GM10248 (cell line): ENCODE measurements around the gene BCL2A1.

ENCODE experiments used
- CTCF ChIA-PET: fragments of 300-600 bp; sonication (Branson Sonifier 250); formaldehyde crosslinking; extraction: SDS; loops from one replicate; lab custom pipeline; 2021; ENCODE audit warnings: antibody characterized with exemption; lab: Yijun Ruan, JAX
- POLR2A ChIA-PET: fragments of 350-650 bp; sonication (Branson Sonifier 250); formaldehyde crosslinking; extraction: SDS; loops from one replicate; lab custom pipeline; 2020; ENCODE audit warnings: antibody characterized with exemption; lab: Yijun Ruan, JAX
- DNase-seq: peaks from one replicate; pipeline ENCODE4 v3.0.0; 2012; ENCODE audit errors: extremely low spot score
- TF ChIP-seq, protein P1 (sequence below): IDR thresholded peaks from 2 replicates; pipeline ENCODE4 v1.5.1; 2012; ENCODE audit warnings: mild to moderate bottlenecking, low read depth; ENCODE audit errors: extremely low read depth, missing control alignments, control extremely low read depth

BCL2A1 gene

DNA sequence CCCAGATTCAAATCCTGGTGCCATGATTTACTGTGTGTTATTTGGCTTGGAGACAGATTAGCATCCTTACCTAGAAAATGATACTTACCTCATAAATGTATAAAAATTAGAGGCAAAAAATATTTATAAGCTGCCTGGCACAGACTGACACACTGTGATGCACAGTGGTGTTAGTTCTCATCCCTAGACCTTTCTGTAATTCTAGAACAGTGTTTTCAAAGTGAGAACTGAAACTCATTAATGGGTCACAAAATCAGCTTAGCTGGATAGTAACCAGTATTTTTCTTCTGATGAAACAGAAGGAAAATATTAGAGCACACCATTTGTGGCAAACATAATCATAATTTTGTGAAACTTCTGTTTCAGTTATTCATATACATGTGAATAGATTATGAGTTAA lies 56.3 kb downstream of the BCL2A1 start:
- CTCF ChIA-PET = interaction anchor here (1.2 to 3.1 kb wide), 4 partner anchors 8 to 78 kb away, joined by 3 to 6 read pairs (median 4); no protein-coding TSS in a partner anchor

More for the DNA sequence above, 56.3 kb downstream of the BCL2A1 start:
- TF ChIP-seq, protein P1, sequence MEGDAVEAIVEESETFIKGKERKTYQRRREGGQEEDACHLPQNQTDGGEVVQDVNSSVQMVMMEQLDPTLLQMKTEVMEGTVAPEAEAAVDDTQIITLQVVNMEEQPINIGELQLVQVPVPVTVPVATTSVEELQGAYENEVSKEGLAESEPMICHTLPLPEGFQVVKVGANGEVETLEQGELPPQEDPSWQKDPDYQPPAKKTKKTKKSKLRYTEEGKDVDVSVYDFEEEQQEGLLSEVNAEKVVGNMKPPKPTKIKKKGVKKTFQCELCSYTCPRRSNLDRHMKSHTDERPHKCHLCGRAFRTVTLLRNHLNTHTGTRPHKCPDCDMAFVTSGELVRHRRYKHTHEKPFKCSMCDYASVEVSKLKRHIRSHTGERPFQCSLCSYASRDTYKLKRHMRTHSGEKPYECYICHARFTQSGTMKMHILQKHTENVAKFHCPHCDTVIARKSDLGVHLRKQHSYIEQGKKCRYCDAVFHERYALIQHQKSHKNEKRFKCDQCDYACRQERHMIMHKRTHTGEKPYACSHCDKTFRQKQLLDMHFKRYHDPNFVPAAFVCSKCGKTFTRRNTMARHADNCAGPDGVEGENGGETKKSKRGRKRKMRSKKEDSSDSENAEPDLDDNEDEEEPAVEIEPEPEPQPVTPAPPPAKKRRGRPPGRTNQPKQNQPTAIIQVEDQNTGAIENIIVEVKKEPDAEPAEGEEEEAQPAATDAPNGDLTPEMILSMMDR = no peak
- no peak for DNase-seq
- POLR2A ChIA-PET = interaction anchor here (1.3 kb wide), 1 partner anchor 9 kb away, joined by 8 read pairs; no protein-coding TSS in a partner anchor
